GM12892 (cell line): ENCODE results near the gene BPI.

Experiments
- POLR2A ChIP-seq: IDR thresholded peaks from 2 replicates; pipeline ENCODE4 v1.6.1; 2011; ENCODE audit warnings: low read depth, low read length, control low read depth
- POLR2AphosphoS5 ChIP-seq: IDR thresholded peaks from 2 replicates; pipeline ENCODE4 v1.6.1; 2011; ENCODE audit warnings: low read depth, low read length, control low read depth

DNA sequence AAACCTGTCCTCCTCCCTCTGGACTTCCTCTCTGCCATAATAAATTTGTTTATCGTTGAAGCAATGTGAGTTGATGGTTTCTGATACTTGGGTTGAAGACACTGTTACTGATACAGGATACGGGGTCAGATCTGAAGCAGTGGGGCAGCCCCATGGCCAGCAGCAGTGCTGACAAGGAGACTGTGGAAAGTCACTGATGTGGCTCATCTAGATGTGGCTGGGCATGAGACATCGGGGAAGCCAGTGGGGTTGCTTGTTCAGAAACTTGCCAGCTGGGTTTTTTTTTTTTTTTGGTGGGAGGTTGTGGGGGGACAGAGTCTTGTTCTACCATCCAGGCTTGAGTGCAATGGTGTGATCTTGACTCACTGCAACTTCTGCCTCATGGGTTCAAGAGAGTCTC, 2.6 kb upstream of the BPI start:
- no peak for TF ChIP-seq POLR2A
- TF ChIP-seq POLR2AphosphoS5: no peak
